A549 (cell line): ENCODE data around the gene KRT222.

ENCODE experiments used
- BHLHE40 ChIP-seq: IDR thresholded peaks from 2 replicates; pipeline ENCODE4 v1.6.1; 2012; ENCODE audit warnings: low read depth, low read length, inconsistent platforms
- CEBPB ChIP-seq, 2 experiments: fragments of >200 bp in 1 of 2; sonication (Bioruptor Twin) in 1 of 2; formaldehyde crosslinking in 1 of 2; IDR thresholded peaks; 2 replicates each; pipeline ENCODE4 v1.6.1; 2012 to 2016
- CHD2 ChIP-seq: fragments of 150-350 bp; IDR thresholded peaks from 2 replicates; pipeline ENCODE4 v1.6.1; 2014; ENCODE audit warnings: low read length; ENCODE audit not compliant: partially characterized antibody
- EHMT2 ChIP-seq: fragments of 200-600 bp; sonication (generic); IDR thresholded peaks from 2 replicates; pipeline ENCODE4 v1.6.1; 2016; ENCODE audit warnings: antibody characterized with exemption, low read depth, mild to moderate bottlenecking, moderate library complexity
- EP300 ChIP-seq, 2 experiments: fragments of >200 bp; sonication (Bioruptor Twin); formaldehyde crosslinking; IDR thresholded peaks; 2 replicates in 1 of 2; 3 replicates in 1 of 2; pipeline ENCODE4 v1.6.1; 2016 to 2017
- FOSB ChIP-seq: fragments of 250-450 bp; sonication (Bioruptor Pico); IDR thresholded peaks from 2 replicates; pipeline ENCODE4 v1.5.0; 2020; ENCODE audit warnings: mild to moderate bottlenecking, moderate library complexity
- HDAC2 ChIP-seq: fragments of 200-600 bp; sonication (generic); IDR thresholded peaks from 2 replicates; pipeline ENCODE4 v1.6.1; 2016
- MAFK ChIP-seq: fragments of 450-650 bp; IDR thresholded peaks from 2 replicates; pipeline ENCODE4 v1.6.1; 2014; ENCODE audit not compliant: partially characterized antibody
- POLR2A ChIP-seq: IDR thresholded peaks from 2 replicates; pipeline ENCODE4 v1.6.1; 2012; ENCODE audit warnings: mild to moderate bottlenecking, low read length
- RAD21 ChIP-seq, 2 experiments: fragments of >200 bp in 1 of 2; sonication (Bioruptor Twin) in 1 of 2; formaldehyde crosslinking in 1 of 2; IDR thresholded peaks in 1 of 2; conservative IDR thresholded peaks in 1 of 2; 2 replicates in 1 of 2; 3 replicates in 1 of 2; pipeline ENCODE4 v1.6.1; 2012 to 2018; ENCODE audit warnings: inconsistent platforms in 1 of 2
- RCOR1 ChIP-seq: fragments of 150-350 bp; IDR thresholded peaks from 2 replicates; pipeline ENCODE4 v1.6.1; 2014; ENCODE audit warnings: antibody characterized with exemption, low read length, low read depth
- ZFP36 ChIP-seq: fragments of 450-650 bp; IDR thresholded peaks from 2 replicates; pipeline ENCODE4 v1.6.1; 2014; ENCODE audit warnings: borderline replicate concordance; ENCODE audit not compliant: partially characterized antibody
- TF ChIP-seq, protein P1 (sequence below): fragments of >200 bp; sonication (Bioruptor Twin); formaldehyde crosslinking; IDR thresholded peaks from 3 replicates; pipeline ENCODE4 v1.5.1; 2016
- TF ChIP-seq, protein P2 (sequence below): fragments of 150-350 bp; IDR thresholded peaks from 2 replicates; pipeline ENCODE4 v1.6.1; 2014; ENCODE audit warnings: low read depth, mild to moderate bottlenecking, low read length

DNA sequence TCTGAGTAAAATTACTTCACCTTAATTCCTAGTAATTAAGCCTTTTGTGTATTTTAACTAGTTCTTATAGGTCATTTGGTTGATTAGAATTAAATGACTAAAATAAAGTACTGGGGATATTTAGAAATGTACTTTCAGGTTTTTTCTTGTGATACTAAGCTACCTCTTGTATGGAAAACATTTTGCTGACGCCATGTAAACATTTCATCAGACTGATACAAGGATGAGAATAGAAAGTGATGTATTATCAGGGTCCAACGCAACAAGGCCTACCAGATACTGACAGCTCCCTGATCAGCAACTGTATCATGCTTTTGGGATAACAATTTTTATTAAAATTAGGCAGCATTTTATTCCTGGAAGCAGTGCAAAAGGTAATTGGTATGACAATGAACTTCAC is 19.0 kb downstream of the KRT222 start:
- TF ChIP-seq CHD2 (no peak), FOSB (CRISPR knock-in tag) (no peak), RCOR1 (no peak), POLR2A (no peak), EHMT2 (no peak), HDAC2 (no peak), RAD21 (conservative IDR thresholded peaks at IDR 0.05 in 1 of 2, IDR thresholded peaks at IDR 0.05 in 1 of 2) (no peak), BHLHE40 (no peak), MAFK (peak; percentile 44), EP300 (IDR thresholded peaks at IDR 0.05) (no peak), CEBPB (IDR thresholded peaks at IDR 0.05) (no peak), ZFP36 (no peak)
- TF ChIP-seq, protein P1, sequence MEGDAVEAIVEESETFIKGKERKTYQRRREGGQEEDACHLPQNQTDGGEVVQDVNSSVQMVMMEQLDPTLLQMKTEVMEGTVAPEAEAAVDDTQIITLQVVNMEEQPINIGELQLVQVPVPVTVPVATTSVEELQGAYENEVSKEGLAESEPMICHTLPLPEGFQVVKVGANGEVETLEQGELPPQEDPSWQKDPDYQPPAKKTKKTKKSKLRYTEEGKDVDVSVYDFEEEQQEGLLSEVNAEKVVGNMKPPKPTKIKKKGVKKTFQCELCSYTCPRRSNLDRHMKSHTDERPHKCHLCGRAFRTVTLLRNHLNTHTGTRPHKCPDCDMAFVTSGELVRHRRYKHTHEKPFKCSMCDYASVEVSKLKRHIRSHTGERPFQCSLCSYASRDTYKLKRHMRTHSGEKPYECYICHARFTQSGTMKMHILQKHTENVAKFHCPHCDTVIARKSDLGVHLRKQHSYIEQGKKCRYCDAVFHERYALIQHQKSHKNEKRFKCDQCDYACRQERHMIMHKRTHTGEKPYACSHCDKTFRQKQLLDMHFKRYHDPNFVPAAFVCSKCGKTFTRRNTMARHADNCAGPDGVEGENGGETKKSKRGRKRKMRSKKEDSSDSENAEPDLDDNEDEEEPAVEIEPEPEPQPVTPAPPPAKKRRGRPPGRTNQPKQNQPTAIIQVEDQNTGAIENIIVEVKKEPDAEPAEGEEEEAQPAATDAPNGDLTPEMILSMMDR: no peak
- TF ChIP-seq, protein P2, sequence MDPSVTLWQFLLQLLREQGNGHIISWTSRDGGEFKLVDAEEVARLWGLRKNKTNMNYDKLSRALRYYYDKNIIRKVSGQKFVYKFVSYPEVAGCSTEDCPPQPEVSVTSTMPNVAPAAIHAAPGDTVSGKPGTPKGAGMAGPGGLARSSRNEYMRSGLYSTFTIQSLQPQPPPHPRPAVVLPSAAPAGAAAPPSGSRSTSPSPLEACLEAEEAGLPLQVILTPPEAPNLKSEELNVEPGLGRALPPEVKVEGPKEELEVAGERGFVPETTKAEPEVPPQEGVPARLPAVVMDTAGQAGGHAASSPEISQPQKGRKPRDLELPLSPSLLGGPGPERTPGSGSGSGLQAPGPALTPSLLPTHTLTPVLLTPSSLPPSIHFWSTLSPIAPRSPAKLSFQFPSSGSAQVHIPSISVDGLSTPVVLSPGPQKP: no peak
